Fibroblast of lung (primary cell): Measurements from ENCODE around the gene OCA2. TPM values are rescaled to one million over a fixed set of nuclear protein-coding genes. Genes with fewer than 3 reads are reported as not detected.
A peak's percentile ranks its signal among the peaks of the same experiment; 100 is the strongest.

Experiments used
- DNase-seq, 2 donors: peaks; one replicate each; pipeline versions ENCODE4 v3.0.0 to v3.0.0-alpha.2; 2010; ENCODE audit warnings: low read depth in 2 of 2
- H2AFZ ChIP-seq: 2 replicates; pipeline ENCODE4 v1.5.1; 2012; ENCODE audit warnings: low read length, control low read depth, inconsistent platforms
- H3K27ac ChIP-seq: 2 replicates; pipeline ENCODE4 v1.5.1; 2011; ENCODE audit warnings: low read length, control low read depth; ENCODE audit not compliant: insufficient read depth
- H3K27me3 ChIP-seq: 2 replicates; pipeline ENCODE4 v1.5.1; 2011; ENCODE audit warnings: mild to moderate bottlenecking, low read length; ENCODE audit not compliant: control insufficient read depth, insufficient read depth
- H3K36me3 ChIP-seq: 2 replicates; pipeline ENCODE4 v1.5.1; 2011; ENCODE audit warnings: low read length; ENCODE audit not compliant: control insufficient read depth, insufficient read depth
- H3K4me1 ChIP-seq: 2 replicates; pipeline ENCODE4 v1.5.1; 2011; ENCODE audit warnings: low read length; ENCODE audit not compliant: control insufficient read depth, insufficient read depth; ENCODE audit errors: extremely low read depth
- H3K4me2 ChIP-seq: 2 replicates; pipeline ENCODE4 v1.5.1; 2011; ENCODE audit warnings: low read length, control low read depth; ENCODE audit not compliant: insufficient read depth; ENCODE audit errors: extremely low read depth
- H3K4me3 ChIP-seq, 4 experiments: fragments of 200-600 bp in 1 of 4; sonication (generic) in 1 of 4; replicated peaks in 1 of 4; 2 replicates each; pipeline ENCODE4 v1.5.1; 2011 to 2016; ENCODE audit warnings: low read length in 4 of 4, low read depth in 3 of 4, mild to moderate bottlenecking in 3 of 4, control low read depth in 2 of 4, inconsistent platforms in 1 of 4, mixed read lengths in 1 of 4; ENCODE audit not compliant: insufficient read depth in 1 of 4; ENCODE audit errors: control extremely low read depth in 1 of 4
- H3K79me2 ChIP-seq: 2 replicates; pipeline ENCODE4 v1.5.1; 2012; ENCODE audit warnings: mild to moderate bottlenecking, low read length, inconsistent platforms; ENCODE audit not compliant: control insufficient read depth, insufficient read depth
- H3K9ac ChIP-seq: 2 replicates; pipeline ENCODE4 v1.5.1; 2011; ENCODE audit warnings: mild to moderate bottlenecking, low read length, control low read depth; ENCODE audit not compliant: insufficient read depth
- H3K9me3 ChIP-seq: 2 replicates; pipeline ENCODE4 v1.5.1; 2012; ENCODE audit warnings: low read depth, low read length; ENCODE audit not compliant: control insufficient read depth, insufficient read depth
- H4K20me1 ChIP-seq: 2 replicates; pipeline ENCODE4 v1.5.1; 2011; ENCODE audit warnings: low read length; ENCODE audit not compliant: control insufficient read depth, insufficient read depth; ENCODE audit errors: extremely low read depth
- EZH2 ChIP-seq: IDR thresholded peaks from 2 replicates; pipeline ENCODE4 v1.5.1; 2012; ENCODE audit warnings: low read length, control low read depth, mild to moderate bottlenecking; ENCODE audit errors: missing control alignments
- polyA plus RNA-seq, 2 donors: library from polyadenylated mRNA; depleted of rRNA in 1 of 2; stranded (reverse) in 1 of 2; unstranded in 1 of 2; fragments of >200 nt; gene quantifications; 2 replicates each; pipeline ENCODE4 v1.2.1, GENCODE V29; 2011 to 2012; ENCODE audit warnings: missing spikeins in 1 of 2
- total RNA-seq: library from RNA; depleted of rRNA; stranded (reverse); fragments of >200 nt; gene quantifications from 2 replicates; pipeline ENCODE4 v1.2.1, GENCODE V29; 2014
- TF ChIP-seq, protein P1 (sequence below), 2 donors: IDR thresholded peaks in 1 of 2; conservative IDR thresholded peaks in 1 of 2; 1 replicate in 1 of 2; 2 replicates in 1 of 2; pipeline ENCODE4 v1.5.1; 2011 to 2012; ENCODE audit warnings: low read length in 2 of 2, control low read depth in 1 of 2, inconsistent platforms in 1 of 2, low read depth in 1 of 2, mild to moderate bottlenecking in 1 of 2

The OCA2 gene
- total and polyA plus RNA-seq, 2 donors (not counting 1 experiment from before 2014, with no cell fraction given), result not detected

DNA sequence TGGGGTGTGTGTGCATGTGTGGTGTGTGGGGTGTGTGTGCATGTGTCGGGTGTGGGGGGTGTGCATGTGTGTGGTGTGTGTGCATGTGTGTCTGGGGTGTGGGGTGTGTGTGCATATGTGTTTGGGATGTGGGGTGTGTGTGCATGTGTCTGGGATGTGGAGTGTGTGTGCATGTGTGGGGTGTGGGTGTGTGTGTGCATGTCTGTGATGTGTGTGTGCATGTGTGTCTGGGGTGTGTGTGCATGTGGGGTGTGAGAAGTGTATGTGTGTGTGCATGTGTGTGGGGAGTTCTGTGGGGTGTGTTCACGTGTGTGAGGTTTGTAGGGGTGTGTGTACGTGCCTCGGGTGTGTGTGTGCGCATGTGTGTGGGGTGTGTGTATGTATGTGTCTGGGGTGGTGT, 6.7 kb upstream of the OCA2 start:
- H3K79me2 ChIP-seq, result no peaks in the 10 kb centered on the region
- H3K9ac ChIP-seq, result no peak overlapping the region
- no peak for DNase-seq
- no peak overlapping the region for H3K4me3 ChIP-seq
- no peaks in the 10 kb centered on the region for H3K9me3 ChIP-seq
- no peak overlapping the region for H2AFZ ChIP-seq
- TF ChIP-seq EZH2, result no peak
- TF ChIP-seq, protein P1, sequence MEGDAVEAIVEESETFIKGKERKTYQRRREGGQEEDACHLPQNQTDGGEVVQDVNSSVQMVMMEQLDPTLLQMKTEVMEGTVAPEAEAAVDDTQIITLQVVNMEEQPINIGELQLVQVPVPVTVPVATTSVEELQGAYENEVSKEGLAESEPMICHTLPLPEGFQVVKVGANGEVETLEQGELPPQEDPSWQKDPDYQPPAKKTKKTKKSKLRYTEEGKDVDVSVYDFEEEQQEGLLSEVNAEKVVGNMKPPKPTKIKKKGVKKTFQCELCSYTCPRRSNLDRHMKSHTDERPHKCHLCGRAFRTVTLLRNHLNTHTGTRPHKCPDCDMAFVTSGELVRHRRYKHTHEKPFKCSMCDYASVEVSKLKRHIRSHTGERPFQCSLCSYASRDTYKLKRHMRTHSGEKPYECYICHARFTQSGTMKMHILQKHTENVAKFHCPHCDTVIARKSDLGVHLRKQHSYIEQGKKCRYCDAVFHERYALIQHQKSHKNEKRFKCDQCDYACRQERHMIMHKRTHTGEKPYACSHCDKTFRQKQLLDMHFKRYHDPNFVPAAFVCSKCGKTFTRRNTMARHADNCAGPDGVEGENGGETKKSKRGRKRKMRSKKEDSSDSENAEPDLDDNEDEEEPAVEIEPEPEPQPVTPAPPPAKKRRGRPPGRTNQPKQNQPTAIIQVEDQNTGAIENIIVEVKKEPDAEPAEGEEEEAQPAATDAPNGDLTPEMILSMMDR (conservative IDR thresholded peaks at IDR 0.05 in 1 of 2, IDR thresholded peaks at IDR 0.05 in 1 of 2; ENCODE audit: low read depth in 1 of 2, low read length in 2 of 2), result no peak
- H3K4me2 ChIP-seq, result peak overlapping the region; percentile 13
- no peaks in the 10 kb centered on the region for H3K4me1 ChIP-seq
- H3K27ac ChIP-seq, result no peak overlapping the region
- no peaks in the 10 kb centered on the region for H4K20me1 ChIP-seq
- H3K27me3 ChIP-seq, result no peaks in the 10 kb centered on the region
- H3K36me3 ChIP-seq, result no peaks in the 10 kb centered on the region

DNA sequence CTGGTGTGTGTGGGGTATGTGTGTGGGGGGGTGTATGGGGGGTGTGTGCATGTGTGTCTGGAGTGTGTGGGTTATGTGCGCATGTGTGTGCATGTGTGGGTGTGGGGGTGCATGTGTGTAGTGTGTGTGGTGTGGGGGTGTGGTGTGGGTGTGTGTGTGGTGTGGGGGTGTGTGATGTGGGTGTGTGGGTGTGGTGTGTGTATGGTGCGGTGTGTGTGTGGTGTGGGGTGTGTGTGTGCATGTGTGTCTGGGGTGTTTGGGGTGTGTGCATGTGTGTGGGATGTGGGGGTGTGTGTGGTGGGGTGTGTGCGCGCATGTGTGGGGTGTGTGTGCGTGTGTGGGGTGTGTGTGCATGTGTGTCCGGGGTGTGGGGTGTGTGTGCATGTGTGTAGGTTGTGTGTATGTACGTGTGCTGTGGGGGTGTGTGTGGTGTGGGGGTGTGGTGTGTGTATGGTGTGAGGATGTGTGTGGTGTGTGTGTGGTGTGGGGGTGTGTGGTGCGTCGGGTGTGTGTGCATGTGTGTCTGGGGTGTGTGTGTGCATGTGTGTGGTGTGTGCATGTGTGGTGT, 6.2 kb upstream of the OCA2 start:
- no peak for TF ChIP-seq EZH2
- TF ChIP-seq, protein P1 (conservative IDR thresholded peaks at IDR 0.05 in 1 of 2, IDR thresholded peaks at IDR 0.05 in 1 of 2; ENCODE audit: low read depth in 1 of 2, low read length in 2 of 2), result no peak
- H3K27me3 ChIP-seq, result peaks cover 1% of the 10 kb centered on the region
- no peak overlapping the region for H3K4me3 ChIP-seq
- H2AFZ ChIP-seq, result no peak overlapping the region
- H4K20me1 ChIP-seq, result no peaks in the 10 kb centered on the region
- H3K9ac ChIP-seq, result no peak overlapping the region
- no peaks in the 10 kb centered on the region for H3K9me3 ChIP-seq
- DNase-seq, result no peak
- no peak overlapping the region for H3K27ac ChIP-seq
- H3K79me2 ChIP-seq, result no peaks in the 10 kb centered on the region
- H3K4me2 ChIP-seq, result no peak overlapping the region
- no peaks in the 10 kb centered on the region for H3K36me3 ChIP-seq
- H3K4me1 ChIP-seq, result no peaks in the 10 kb centered on the region

DNA sequence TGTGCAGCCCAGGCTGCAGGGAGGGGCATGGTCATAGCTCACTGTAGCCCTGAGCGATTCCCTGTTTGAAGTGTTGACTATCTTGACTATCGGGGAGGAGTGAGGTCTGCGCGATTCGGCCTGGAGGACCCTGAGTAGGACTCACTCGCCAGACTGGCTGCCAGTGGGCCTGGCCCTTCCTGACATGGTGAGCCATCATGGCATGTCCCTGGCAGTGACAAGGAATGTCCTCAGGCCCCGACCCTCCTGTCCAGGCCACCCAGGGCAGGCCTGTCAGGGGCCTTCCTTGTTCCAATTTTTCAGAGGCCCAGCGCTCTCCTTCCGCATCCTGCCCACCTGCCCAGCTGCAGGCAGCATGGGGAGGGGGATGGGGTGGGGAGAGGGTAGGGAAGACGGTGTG, 5.2 kb upstream of the OCA2 start:
- H3K27me3 ChIP-seq, result peaks cover 10% of the 10 kb centered on the region
- H3K9me3 ChIP-seq, result no peaks in the 10 kb centered on the region
- DNase-seq, result no peak
- no peaks in the 10 kb centered on the region for H3K79me2 ChIP-seq
- H4K20me1 ChIP-seq, result no peaks in the 10 kb centered on the region
- no peaks in the 10 kb centered on the region for H3K36me3 ChIP-seq
- no peak overlapping the region for H2AFZ ChIP-seq
- H3K27ac ChIP-seq, result no peak overlapping the region
- no peak for TF ChIP-seq EZH2
- TF ChIP-seq, protein P1 (conservative IDR thresholded peaks at IDR 0.05 in 1 of 2, IDR thresholded peaks at IDR 0.05 in 1 of 2; ENCODE audit: low read depth in 1 of 2, low read length in 2 of 2), result no peak
- no peaks in the 10 kb centered on the region for H3K4me1 ChIP-seq
- no peak overlapping the region for H3K4me3 ChIP-seq
- no peak overlapping the region for H3K4me2 ChIP-seq
- no peak overlapping the region for H3K9ac ChIP-seq
